GM03348 (cell line): ENCODE measurements around the gene SECISBP2L.
"Not testable (repeated sequence)": the region's sequence is repeated elsewhere in the genome, so short reads cannot be mapped to it uniquely, and the experiment has no call there.

Source experiments
- DNase-seq: peaks from one replicate; pipeline ENCODE4 v3.0.0; 2012; ENCODE audit warnings: low spot score

The SECISBP2L gene

GRCh38 chr15:49046220-49047102, at the start of gene SECISBP2L:
TSS of gene SECISBP2L (minus strand) at chr15:49046446. CDS start at chr15:49046299, 147 bp downstream.
- DNase-seq, result peak; percentile 97

GRCh38 chr15:49094923-49095322, 48.7 kb upstream of the SECISBP2L start:
- DNase-seq, result no peak

GRCh38 chr15:49093252-49094105, 47.2 kb upstream of the SECISBP2L start:
- DNase-seq, result no peak

- no peak for DNase-seq
These were observed 42.8 kb upstream of the SECISBP2L start for GRCh38 chr15:49088996-49089395.

GRCh38 chr15:49085696-49086459, 39.6 kb upstream of the SECISBP2L start:
- DNase-seq, result no peak

GRCh38 chr15:49084285-49084570, 38.0 kb upstream of the SECISBP2L start:
- DNase-seq, result no peak

- peak; percentile 13 for DNase-seq
These were observed 37.4 kb upstream of the SECISBP2L start for GRCh38 chr15:49083401-49084284.

- peak; percentile 55 for DNase-seq
These were observed 36.7 kb upstream of the SECISBP2L start for GRCh38 chr15:49082960-49083359.

- no peak for DNase-seq
These were observed 33.2 kb upstream of the SECISBP2L start for GRCh38 chr15:49079340-49080039.

- no peak for DNase-seq
These were observed 29.6 kb upstream of the SECISBP2L start for GRCh38 chr15:49075881-49076280.

- DNase-seq, result not testable (repeated sequence)
These were observed 28.5 kb upstream of the SECISBP2L start for GRCh38 chr15:49074589-49075287.

GRCh38 chr15:49066372-49066771, 20.1 kb upstream of the SECISBP2L start:
- DNase-seq, result no peak

GRCh38 chr15:49064884-49065283, 18.6 kb upstream of the SECISBP2L start:
- DNase-seq, result no peak

- no peak for DNase-seq
These were observed 18.0 kb upstream of the SECISBP2L start for GRCh38 chr15:49064281-49064653.

- DNase-seq, result no peak
These were observed 17.4 kb upstream of the SECISBP2L start for GRCh38 chr15:49063402-49064280.

- no peak for DNase-seq
These were observed 16.7 kb upstream of the SECISBP2L start for GRCh38 chr15:49062900-49063299.

- peak; percentile 40 for DNase-seq
These were observed 14.7 kb upstream of the SECISBP2L start for GRCh38 chr15:49060710-49061495.

GRCh38 chr15:49059491-49059890, 13.2 kb upstream of the SECISBP2L start:
- DNase-seq, result no peak
